HG03039 (cell line): ENCODE results near the gene MAP3K2.
"Not testable (repeated sequence)": the region's sequence is repeated elsewhere in the genome, so short reads cannot be mapped to it uniquely, and the experiment has no call there.

Experiments used
- ATAC-seq: cut with Tn5 transposase; IDR thresholded peaks from one replicate; pipeline ENCODE4 v1.9.1; 2021; ENCODE audit warnings: mild to moderate bottlenecking, moderate library complexity; ENCODE audit not compliant: unreplicated experiment

MAP3K2 gene

GRCh38 chr2:127421871-127422558 lies 34.2 kb upstream of the MAP3K2 start:
- ATAC-seq = no peak

- ATAC-seq = no peak
Measured at GRCh38 chr2:127421116-127421800, 33.5 kb upstream of the MAP3K2 start.

DNA sequence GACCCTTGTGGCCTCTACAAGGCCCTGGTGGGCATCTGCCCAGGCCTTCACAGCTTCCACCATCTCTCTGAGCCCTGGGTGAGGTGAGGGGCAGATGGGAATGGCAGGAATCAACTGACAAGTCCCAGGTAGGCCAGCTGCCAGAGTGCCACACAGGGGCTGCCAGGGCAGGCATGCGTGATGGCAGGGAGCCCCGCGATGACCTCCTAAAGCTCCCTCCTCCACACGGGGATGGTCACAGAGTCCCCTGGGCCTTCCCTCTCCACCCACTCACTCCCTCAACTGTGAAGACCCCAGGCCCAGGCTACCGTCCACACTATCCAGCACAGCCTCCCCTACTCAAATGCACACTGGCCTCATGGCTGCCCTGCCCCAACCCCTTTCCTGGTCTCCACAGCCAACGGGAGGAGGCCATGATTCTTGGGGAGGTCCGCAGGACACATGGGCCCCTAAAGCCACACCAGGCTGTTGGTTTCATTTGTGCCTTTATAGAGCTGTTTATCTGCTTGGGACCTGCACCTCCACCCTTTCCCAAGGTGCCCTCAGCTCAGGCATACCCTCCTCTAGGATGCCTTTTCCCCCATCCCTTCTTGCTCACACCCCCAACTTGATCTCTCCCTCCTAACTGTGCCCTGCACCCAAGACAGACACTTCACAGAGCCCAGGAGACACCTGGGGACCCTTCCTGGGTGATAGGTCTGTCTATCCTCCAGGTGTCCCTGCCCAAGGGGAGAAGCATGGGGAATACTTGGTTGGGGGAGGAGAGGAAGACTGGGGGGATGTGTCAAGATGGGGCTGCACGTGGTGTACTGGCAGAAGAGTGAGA lies 32.5 kb upstream of the MAP3K2 start:
- ATAC-seq = no peak

DNA sequence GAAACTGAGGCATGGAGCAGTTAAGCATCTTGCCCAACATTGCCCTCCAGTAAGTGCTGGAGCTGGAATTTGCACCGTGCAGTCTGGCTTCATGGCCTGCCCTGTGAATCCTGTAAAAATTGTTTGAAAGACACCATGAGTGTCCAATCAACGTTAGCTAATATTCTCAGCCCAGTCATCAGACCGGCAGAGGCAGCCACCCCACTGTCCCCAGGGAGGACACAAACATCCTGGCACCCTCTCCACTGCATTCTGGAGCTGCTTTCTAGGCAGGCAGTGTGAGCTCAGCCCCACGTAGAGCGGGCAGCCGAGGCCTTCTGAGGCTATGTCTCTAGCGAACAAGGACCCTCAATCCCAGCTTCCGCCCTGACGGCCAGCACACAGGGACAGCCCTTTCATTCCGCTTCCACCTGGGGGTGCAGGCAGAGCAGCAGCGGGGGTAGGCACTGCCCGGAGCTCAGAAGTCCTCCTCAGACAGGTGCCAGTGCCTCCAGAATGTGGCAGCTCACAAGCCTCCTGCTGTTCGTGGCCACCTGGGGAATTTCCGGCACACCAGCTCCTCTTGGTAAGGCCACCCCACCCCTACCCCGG lies 31.8 kb upstream of the MAP3K2 start:
- no peak for ATAC-seq

- ATAC-seq = no peak
Measured at GRCh38 chr2:127419112-127419430, 31.3 kb upstream of the MAP3K2 start.

DNA sequence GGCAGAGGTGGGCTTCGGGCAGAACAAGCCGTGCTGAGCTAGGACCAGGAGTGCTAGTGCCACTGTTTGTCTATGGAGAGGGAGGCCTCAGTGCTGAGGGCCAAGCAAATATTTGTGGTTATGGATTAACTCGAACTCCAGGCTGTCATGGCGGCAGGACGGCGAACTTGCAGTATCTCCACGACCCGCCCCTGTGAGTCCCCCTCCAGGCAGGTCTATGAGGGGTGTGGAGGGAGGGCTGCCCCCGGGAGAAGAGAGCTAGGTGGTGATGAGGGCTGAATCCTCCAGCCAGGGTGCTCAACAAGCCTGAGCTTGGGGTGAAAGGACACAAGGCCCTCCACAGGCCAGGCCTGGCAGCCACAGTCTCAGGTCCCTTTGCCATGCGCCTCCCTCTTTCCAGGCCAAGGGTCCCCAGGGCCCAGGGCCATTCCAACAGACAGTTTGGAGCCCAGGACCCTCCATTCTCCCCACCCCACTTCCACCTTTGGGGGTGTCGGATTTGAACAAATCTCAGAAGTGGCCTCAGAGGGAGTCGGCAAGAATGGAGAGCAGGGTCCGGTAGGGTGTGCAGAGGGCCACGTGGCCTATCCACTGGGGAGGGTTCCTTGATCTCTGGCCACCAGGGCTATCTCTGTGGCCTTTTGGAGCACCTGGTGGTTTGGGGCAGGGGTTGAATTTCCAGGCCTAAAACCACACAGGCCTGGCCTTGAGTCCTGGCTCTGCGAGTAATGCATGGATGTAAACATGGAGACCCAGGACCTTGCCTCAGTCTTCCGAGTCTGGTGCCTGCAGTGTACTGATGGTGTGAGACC lies 30.7 kb upstream of the MAP3K2 start, which contains the start of gene PROC:
TSS of gene PROC (plus strand) at position 128 of the 812 bp plus-strand sequence. CDS start 1,516 bp downstream, outside the sequence.
- ATAC-seq = no peak

DNA sequence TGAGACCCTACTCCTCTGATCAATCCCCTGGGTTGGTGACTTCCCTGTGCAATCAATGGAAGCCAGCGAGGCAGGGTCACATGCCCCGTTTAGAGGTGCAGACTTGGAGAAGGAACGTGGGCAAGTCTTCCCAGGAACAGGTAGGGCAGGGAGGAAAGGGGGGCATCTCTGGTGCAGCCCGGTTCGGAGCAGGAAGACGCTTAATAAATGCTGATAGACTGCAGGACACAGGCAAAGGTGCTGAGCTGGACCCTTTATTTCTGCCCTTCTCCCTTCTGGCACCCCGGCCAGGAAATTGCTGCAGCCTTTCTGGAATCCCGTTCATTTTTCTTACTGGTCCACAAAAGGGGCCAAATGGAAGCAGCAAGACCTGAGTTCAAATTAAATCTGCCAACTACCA lies 29.6 kb upstream of the MAP3K2 start:
- no peak for ATAC-seq

GRCh38 chr2:127416506-127417001 lies 28.8 kb upstream of the MAP3K2 start:
- no peak for ATAC-seq

DNA sequence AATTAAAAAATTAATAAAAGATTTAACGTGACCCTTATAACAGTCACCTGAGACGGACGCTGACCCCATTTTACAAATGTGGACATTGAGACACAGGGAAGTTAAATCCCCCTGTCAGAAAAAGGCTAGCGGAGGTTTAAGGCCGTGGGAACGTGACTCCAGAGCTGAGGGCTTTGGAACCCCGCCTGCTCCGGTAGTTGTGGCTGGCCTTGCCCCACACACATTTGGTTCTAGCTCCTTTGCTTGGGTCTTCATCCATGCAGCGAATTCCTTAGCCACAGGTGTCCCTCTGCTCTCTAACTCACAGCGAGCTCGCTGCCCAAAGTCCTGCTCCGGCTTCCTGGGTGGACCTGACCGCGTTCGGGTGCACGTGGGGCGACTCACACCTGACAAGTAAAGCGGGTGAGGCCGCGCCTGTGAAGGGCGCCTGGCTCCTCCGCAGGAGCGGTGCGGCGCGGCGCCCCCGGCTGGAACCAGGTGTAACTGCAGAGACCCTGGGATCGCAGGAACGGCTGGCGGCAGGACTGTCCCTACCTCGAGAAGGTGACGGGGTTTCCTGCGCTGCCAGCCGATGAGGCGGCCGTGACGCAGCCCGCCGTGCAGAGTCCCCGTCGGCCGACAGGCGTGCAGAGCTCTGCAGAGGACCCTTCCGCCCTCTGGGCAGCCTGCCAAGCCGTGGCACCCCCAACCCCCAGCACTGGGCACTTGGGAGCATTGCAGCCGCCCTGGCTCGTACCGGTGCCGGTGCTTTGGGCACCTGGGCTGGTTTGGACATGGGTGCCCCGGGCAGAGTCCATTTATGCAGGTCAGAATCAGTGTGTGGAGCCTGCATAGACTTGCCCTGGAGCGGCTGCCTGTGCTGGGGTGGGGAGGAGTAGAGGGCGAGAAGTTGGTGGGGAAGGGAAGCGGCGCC lies 28.1 kb upstream of the MAP3K2 start:
- peak; percentile 63 for ATAC-seq

GRCh38 chr2:127414638-127415592 lies 27.1 kb upstream of the MAP3K2 start:
- ATAC-seq = no peak

GRCh38 chr2:127413782-127414637 lies 26.2 kb upstream of the MAP3K2 start:
- no peak for ATAC-seq

- ATAC-seq = no peak
Measured at GRCh38 chr2:127413200-127413599, 25.4 kb upstream of the MAP3K2 start.

DNA sequence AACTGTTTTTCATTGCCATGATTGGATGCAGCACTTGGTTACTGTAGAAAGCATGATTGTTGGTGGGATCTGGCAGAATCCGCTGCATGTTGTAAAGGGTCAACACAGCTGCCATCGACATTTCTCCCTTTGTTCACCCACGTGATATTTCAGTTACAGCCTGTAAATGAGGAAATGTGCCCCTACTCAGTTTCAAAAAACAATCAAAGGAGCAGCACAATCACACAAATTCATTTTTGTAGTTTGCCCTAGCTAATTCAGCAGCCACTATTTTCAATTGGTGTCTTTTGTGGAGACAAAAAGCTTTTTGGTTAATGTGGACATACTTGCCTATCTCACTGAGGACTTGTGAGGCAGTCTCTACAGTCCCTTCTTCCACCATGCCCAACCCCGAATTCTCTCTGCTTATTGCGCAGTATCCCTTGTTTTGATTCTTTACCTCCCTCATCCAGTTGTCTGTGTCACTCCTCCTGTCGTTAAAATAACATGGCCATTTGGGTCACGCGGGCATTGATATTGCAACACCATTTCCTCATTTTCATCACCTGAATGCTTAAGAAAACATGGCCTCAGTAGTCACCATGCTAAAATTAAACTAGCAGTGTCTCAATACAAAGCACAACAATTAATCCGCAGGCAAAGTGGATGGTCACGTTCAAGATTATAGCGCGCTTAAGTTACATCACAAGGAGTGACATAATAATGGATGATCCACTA lies 24.0 kb upstream of the MAP3K2 start:
- ATAC-seq = no peak

GRCh38 chr2:127410871-127411652 lies 23.3 kb upstream of the MAP3K2 start:
- ATAC-seq = peak; percentile 46

GRCh38 chr2:127409716-127410115 lies 21.9 kb upstream of the MAP3K2 start:
- ATAC-seq = not testable (repeated sequence)

- no peak for ATAC-seq
Measured at GRCh38 chr2:127408807-127409099, 21.0 kb upstream of the MAP3K2 start.
